OCI-LY3 (cell line): ENCODE results near the gene CD300LD.

ENCODE experiments used
- H2AFZ ChIP-seq: fragments of 200-600, 300-600 bp; shearing (Covaris generic); 2 replicates; pipeline ENCODE4 v1.6.0; 2014; ENCODE audit warnings: antibody characterized with exemption, low read depth, low read length
- H3K27ac ChIP-seq: fragments of 200-600, 300-600 bp; sonication (generic); 2 replicates; pipeline ENCODE4 v1.5.1; 2014; ENCODE audit warnings: mild to moderate bottlenecking, low read length, moderate library complexity, mixed read lengths
- H3K27me3 ChIP-seq: fragments of 200-600, 300-600 bp; sonication (generic); 2 replicates; pipeline ENCODE4 v1.6.1; 2014; ENCODE audit warnings: low read depth, low read length, mixed read lengths
- H3K36me3 ChIP-seq: fragments of 200-600, 300-600 bp; sonication (generic); replicated peaks from 2 replicates; pipeline ENCODE3; 2014; ENCODE audit warnings: low read depth, low read length, mixed read lengths
- H3K4me1 ChIP-seq: fragments of 300-600, 200-600 bp; sonication (generic); 2 replicates; pipeline ENCODE4 v1.6.1; 2014; ENCODE audit warnings: low read length, mixed read lengths
- H3K4me2 ChIP-seq: fragments of 200-600, 300-600 bp; sonication (generic); 2 replicates; pipeline ENCODE4 v1.6.1; 2014; ENCODE audit warnings: low read length, mixed read lengths
- H3K4me3 ChIP-seq: fragments of 300-600, 200-600 bp; sonication (generic); 2 replicates; pipeline ENCODE4 v1.5.1; 2014; ENCODE audit warnings: antibody characterized with exemption, mild to moderate bottlenecking, low read length, moderate library complexity
- H3K79me2 ChIP-seq: fragments of 300-600, 200-600 bp; shearing (Covaris generic); 2 replicates; pipeline ENCODE4 v1.6.1; 2014; ENCODE audit warnings: mild to moderate bottlenecking, low read length, mixed read lengths
- H3K9ac ChIP-seq: fragments of 300-600, 200-600 bp; shearing (Covaris generic); 2 replicates; pipeline ENCODE4 v1.6.0; 2014; ENCODE audit warnings: mild to moderate bottlenecking, low read length, moderate library complexity
- H3K9me3 ChIP-seq: fragments of 200-600, 300-600 bp; shearing (Covaris generic); 2 replicates; pipeline ENCODE4 v1.6.1; 2014; ENCODE audit warnings: low read length, mixed read lengths; ENCODE audit not compliant: insufficient read depth
- H4K20me1 ChIP-seq: fragments of 200-600, 300-600 bp; sonication (generic); 2 replicates; pipeline ENCODE4 v1.6.1; 2016; ENCODE audit warnings: low read length, mixed read lengths; ENCODE audit not compliant: insufficient read depth
- EZH2phosphoT487 ChIP-seq: fragments of 200-600 bp; shearing (Covaris generic); IDR thresholded peaks from 2 replicates; pipeline ENCODE4 v1.6.1; 2018; ENCODE audit warnings: antibody characterized with exemption, mixed run types, low read depth
- TF ChIP-seq, protein P1 (sequence below): fragments of 200-600, 300-600 bp; sonication (generic); IDR thresholded peaks from 2 replicates; pipeline ENCODE4 v1.5.1; 2014; ENCODE audit warnings: antibody characterized with exemption, low read length, low read depth

The CD300LD gene

DNA sequence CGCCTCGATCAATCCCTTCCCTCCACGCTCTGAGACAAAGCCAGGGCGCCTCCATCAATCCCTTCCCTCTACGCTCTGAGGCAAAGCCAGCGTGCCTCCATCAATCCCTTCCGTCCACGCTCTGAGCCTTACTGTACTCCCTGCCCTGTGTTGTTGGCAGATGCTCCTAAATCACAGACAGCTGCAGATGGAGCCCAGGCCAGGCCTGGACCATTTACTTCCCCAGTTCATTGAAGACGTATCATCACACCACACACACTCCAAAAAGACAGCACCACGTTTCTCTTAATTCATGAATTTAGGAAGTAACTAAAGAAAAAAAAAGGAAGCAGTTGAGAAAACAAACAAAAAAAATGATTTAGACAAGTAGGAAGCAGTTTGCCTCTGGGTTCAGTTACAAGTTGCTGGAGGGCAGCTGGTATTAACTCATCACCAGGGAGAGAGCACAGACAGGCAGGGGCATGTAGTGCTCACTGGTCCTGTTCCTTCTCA lies 7.4 kb upstream of the CD300LD start:
- H3K4me3 ChIP-seq: no peak overlapping the region
- H2AFZ ChIP-seq: no peak overlapping the region
- H3K4me1 ChIP-seq: peaks cover 25% of the 10 kb centered on the region

DNA sequence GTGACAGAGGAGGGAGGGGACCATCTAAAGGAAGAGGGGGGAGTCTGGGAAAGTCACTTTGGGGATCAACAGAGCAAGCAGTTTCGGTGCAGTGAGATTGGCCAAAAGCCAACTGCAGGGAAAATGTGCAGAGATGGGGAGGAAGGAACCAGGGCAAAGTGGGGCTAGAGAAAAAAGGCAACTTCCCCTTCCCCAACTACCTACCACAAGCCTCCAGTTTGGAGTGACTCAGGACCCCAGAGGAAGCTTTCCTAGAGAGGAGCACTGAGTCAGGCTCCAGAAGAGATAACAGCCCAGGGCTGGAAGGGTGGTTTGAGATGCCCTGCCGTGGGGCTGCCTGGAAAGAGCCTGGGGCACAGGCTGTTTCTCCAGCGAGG lies 6.9 kb upstream of the CD300LD start:
- Histone ChIP-seq H4K20me1 (no peaks in the 10 kb centered on the region), H3K9me3 (no peaks in the 10 kb centered on the region), H3K79me2 (no peaks in the 10 kb centered on the region), H3K27ac (no peak overlapping the region), H3K4me2 (no peak overlapping the region), H3K4me1 (peaks cover 25% of the 10 kb centered on the region), H3K4me3 (no peak overlapping the region), H3K36me3 (no peaks in the 10 kb centered on the region), H3K27me3 (peaks cover 36% of the 10 kb centered on the region), H2AFZ (no peak overlapping the region), H3K9ac (no peak overlapping the region)
- TF ChIP-seq, protein P1, sequence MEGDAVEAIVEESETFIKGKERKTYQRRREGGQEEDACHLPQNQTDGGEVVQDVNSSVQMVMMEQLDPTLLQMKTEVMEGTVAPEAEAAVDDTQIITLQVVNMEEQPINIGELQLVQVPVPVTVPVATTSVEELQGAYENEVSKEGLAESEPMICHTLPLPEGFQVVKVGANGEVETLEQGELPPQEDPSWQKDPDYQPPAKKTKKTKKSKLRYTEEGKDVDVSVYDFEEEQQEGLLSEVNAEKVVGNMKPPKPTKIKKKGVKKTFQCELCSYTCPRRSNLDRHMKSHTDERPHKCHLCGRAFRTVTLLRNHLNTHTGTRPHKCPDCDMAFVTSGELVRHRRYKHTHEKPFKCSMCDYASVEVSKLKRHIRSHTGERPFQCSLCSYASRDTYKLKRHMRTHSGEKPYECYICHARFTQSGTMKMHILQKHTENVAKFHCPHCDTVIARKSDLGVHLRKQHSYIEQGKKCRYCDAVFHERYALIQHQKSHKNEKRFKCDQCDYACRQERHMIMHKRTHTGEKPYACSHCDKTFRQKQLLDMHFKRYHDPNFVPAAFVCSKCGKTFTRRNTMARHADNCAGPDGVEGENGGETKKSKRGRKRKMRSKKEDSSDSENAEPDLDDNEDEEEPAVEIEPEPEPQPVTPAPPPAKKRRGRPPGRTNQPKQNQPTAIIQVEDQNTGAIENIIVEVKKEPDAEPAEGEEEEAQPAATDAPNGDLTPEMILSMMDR: no peak
- TF ChIP-seq EZH2phosphoT487: no peak

More for the DNA sequence above, 7.4 kb upstream of the CD300LD start:
- H3K4me2 ChIP-seq: no peak overlapping the region
- TF ChIP-seq, protein P1: no peak
- no peak for TF ChIP-seq EZH2phosphoT487
- H3K9ac ChIP-seq: no peak overlapping the region
- no peaks in the 10 kb centered on the region for H3K9me3 ChIP-seq
- no peak overlapping the region for H3K27ac ChIP-seq
- no peaks in the 10 kb centered on the region for H4K20me1 ChIP-seq
- no peaks in the 10 kb centered on the region for H3K79me2 ChIP-seq
- peaks cover 41% of the 10 kb centered on the region for H3K27me3 ChIP-seq
- H3K36me3 ChIP-seq: no peaks in the 10 kb centered on the region

DNA sequence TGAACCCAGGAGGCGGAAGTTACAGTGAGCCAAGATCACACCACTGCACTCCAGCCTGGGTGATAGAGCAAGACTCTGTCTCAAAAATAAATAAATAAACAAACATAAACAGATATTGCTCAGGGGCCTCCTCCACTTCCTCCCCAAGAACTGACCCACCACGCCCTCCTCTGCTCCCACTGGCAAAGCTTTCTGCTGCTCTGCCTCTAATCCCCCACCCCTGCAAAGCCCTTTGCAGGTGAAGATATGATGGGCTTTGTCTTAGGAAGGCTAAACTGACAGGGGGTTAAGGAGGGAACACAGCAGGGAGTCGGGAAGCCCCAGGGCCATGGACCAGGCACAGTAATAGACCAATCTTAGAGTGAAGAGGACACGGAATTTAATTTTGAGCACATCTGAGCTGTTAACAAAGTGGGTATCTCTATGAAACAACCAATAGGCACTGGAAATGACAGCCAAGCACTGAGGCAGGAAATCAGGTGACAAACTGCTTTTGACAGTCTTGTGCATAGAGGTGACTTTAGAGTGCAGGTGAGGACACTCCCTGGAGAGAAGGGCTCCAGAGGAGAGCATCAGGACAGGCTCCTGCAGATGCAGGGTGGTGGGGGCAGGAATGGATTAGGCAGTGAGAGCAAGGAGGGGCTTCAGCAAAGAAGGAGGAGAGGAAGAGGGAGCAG lies 6.4 kb upstream of the CD300LD start:
- Histone ChIP-seq H3K79me2 (no peaks in the 10 kb centered on the region), H3K4me1 (peaks cover 25% of the 10 kb centered on the region), H2AFZ (no peak overlapping the region), H3K4me2 (no peak overlapping the region), H3K27ac (no peak overlapping the region), H3K9ac (no peak overlapping the region), H3K4me3 (no peak overlapping the region), H3K27me3 (peaks cover 31% of the 10 kb centered on the region), H3K36me3 (no peaks in the 10 kb centered on the region), H3K9me3 (no peaks in the 10 kb centered on the region), H4K20me1 (no peaks in the 10 kb centered on the region)
- no peak for TF ChIP-seq EZH2phosphoT487
- TF ChIP-seq, protein P1: no peak

DNA sequence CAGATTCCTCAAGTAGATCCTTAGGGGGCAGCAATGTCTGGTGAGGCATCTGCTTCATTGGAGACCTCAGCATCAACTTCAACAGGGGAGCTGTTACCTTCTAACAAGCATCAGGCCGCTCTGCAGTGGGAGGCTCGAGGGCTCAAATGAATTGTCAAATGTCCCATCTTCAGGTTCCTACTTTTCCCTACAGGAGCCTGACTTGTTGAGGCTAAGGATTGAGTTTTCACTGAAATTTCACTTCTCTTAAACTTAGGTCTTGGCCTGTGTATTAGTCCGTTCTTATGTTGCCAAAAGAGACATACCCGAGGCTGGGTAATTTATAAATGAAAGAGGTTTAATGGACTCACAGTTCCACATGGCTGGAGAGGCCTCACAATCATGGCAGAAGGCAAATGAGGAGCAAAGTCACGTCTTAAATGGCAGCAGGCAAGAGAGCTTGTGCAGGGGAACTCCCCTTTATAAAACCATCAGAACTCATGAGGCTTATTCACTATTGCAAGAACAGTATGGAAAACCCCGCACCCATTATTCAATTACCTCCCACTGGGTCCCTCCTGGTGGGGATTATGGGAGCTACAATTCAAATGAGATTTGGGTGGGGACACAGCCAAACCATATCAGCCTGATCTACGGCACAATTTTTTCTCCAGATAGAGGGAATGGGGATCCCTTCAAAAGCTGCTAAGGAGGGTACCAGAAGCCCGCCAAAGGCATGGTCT lies 5.1 kb upstream of the CD300LD start:
- Histone ChIP-seq H2AFZ (no peak overlapping the region), H3K4me2 (no peak overlapping the region), H3K79me2 (no peaks in the 10 kb centered on the region), H3K36me3 (no peaks in the 10 kb centered on the region), H4K20me1 (no peaks in the 10 kb centered on the region), H3K4me1 (peaks cover 29% of the 10 kb centered on the region), H3K9me3 (no peaks in the 10 kb centered on the region), H3K9ac (no peak overlapping the region), H3K4me3 (no peak overlapping the region), H3K27ac (no peak overlapping the region; the same call in 1 of the 2 replicates), H3K27me3 (peaks cover 23% of the 10 kb centered on the region; the same call in 1 of the 2 replicates)
- no peak for TF ChIP-seq EZH2phosphoT487
- TF ChIP-seq, protein P1: no peak
